ENCODE data around the gene SMIM44.

- TF ChIP-seq CTCF (conservative IDR thresholded peaks at IDR 0.05 in 1 of 2, IDR thresholded peaks at IDR 0.05 in 1 of 2; ENCODE audit: low read depth in 1 of 2, low read length in 2 of 2) (no peak), EZH2 (IDR thresholded peaks at IDR 0.05; ENCODE audit: low read length, missing control alignments) (no peak)
Measured at GRCh38 chr19:3483226-3483628, at the start of gene SMIM44.
